OCI-LY3 (cell line): ENCODE data around the gene EGFLAM.

Source experiments
- EZH2phosphoT487 ChIP-seq: fragments of 200-600 bp; shearing (Covaris generic); IDR thresholded peaks from 2 replicates; pipeline ENCODE4 v1.6.1; 2018; ENCODE audit warnings: antibody characterized with exemption, mixed run types, low read depth
- TF ChIP-seq, protein P1 (sequence below): fragments of 200-600, 300-600 bp; sonication (generic); IDR thresholded peaks from 2 replicates; pipeline ENCODE4 v1.5.1; 2014; ENCODE audit warnings: antibody characterized with exemption, low read length, low read depth

DNA sequence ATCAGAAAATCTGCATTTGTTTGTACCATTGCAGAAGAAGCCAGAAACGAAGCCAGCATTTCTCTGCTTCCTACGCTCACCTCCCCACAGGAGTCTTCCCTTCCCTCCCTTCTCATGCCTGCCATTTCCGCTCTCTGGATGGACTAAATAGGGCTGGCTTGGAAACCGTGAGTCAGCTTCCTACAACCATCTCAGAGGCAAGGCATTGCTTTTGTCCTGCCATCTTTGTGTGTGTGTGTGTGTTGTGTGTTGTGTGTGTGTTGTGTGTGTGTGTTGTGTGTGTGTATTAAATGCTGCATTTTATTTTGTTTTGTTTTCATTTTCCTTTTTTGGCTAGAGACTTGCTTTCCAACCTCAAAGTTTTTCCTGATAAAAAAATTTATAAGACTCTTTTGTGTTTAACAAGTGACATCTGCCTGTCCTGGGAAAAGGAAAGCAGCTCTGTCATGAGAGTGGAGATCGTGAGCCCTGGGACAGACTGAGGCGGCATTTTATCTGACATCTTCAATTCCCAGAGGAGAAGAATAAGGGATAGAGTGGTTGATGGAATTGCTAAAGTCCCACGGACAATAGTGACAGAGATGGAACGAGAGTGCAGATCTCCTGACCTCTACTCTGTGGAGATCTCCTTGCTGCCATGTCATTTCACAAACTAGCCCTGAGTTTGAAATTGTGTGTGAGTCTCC is 7.5 kb upstream of the EGFLAM start:
- TF ChIP-seq, protein P1, sequence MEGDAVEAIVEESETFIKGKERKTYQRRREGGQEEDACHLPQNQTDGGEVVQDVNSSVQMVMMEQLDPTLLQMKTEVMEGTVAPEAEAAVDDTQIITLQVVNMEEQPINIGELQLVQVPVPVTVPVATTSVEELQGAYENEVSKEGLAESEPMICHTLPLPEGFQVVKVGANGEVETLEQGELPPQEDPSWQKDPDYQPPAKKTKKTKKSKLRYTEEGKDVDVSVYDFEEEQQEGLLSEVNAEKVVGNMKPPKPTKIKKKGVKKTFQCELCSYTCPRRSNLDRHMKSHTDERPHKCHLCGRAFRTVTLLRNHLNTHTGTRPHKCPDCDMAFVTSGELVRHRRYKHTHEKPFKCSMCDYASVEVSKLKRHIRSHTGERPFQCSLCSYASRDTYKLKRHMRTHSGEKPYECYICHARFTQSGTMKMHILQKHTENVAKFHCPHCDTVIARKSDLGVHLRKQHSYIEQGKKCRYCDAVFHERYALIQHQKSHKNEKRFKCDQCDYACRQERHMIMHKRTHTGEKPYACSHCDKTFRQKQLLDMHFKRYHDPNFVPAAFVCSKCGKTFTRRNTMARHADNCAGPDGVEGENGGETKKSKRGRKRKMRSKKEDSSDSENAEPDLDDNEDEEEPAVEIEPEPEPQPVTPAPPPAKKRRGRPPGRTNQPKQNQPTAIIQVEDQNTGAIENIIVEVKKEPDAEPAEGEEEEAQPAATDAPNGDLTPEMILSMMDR: no peak
- TF ChIP-seq EZH2phosphoT487: no peak
